ENCODE results near the gene CLRN3. TPM values are rescaled to one million over a fixed set of nuclear protein-coding genes. Genes with fewer than 3 reads are reported as not detected.
A peak's percentile ranks its signal among the peaks of the same experiment; 100 is the strongest.

CLRN3 gene
- total and polyA plus RNA-seq, 12 donors = 0.29 to 0.61 (median 0.39) TPM; not detected in 9

DNA sequence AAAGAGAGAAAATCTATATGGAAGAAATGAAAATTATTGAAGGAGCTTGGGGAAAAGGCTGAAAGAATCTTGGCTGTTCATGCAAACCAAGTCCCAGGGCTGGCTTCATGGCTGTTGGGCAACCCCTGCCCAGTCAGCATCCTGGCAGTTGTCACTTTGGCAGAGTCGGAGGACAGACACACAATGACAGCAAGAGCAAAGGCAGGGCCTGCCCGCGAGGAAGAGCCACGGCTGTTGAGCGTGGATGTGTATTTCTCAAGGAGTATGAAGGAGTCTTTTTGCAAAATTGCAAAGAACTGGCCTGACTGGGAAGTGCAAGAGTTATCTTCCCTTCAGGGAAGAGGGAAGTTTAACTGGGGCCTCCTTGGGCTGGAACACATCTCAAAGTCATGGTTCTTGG lies 25.8 kb upstream of the CLRN3 start:
- DNase-seq = peak in 4 of 7 donors; percentile 56 to 71 (median 66)

DNA sequence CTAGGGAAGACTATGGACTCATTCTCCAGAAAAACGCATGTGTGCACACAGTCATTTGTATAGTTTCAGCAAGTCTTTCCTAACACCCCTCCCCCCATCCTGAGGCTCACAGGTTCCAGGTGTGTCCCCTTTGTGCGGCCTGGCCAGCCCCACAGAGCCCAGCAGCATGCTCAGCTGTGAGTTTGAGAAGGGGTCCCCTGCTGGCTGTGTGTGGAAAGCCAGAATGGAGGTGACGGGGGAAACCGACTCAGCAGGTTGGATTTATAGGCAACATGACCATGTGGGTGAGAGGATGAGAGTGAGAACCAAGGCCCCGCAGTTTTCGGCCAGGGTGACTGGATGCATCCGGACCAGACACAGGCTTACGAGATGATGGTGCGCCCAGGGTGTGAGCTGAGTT lies 24.1 kb upstream of the CLRN3 start:
- H3K36me3 ChIP-seq (replicated peaks in 1 of 2) = no peaks in the 10 kb centered on the region
- H3K9me3 ChIP-seq (replicated peaks in 1 of 3) = no peaks in the 10 kb centered on the region
- DNase-seq = peak in 1 of 7 donors; percentile 34
- no peaks in the 10 kb centered on the region for H3K27me3 ChIP-seq
- 90 to 96% (median 95%) methylated on average over 9 of the region's 9 CpGs for WGBS, 4 donors
- intact Hi-C loops (cut with DNase I) = loop anchor here in 1 of 2 donors (10.0 kb wide), 1 partner anchor 58 kb away; no protein-coding TSS in a partner anchor
- peaks cover 15 to 50% of the 10 kb centered on the region in 2 donors for H3K4me1 ChIP-seq (replicated peaks in 1 of 2)
- TF ChIP-seq, protein P1, sequence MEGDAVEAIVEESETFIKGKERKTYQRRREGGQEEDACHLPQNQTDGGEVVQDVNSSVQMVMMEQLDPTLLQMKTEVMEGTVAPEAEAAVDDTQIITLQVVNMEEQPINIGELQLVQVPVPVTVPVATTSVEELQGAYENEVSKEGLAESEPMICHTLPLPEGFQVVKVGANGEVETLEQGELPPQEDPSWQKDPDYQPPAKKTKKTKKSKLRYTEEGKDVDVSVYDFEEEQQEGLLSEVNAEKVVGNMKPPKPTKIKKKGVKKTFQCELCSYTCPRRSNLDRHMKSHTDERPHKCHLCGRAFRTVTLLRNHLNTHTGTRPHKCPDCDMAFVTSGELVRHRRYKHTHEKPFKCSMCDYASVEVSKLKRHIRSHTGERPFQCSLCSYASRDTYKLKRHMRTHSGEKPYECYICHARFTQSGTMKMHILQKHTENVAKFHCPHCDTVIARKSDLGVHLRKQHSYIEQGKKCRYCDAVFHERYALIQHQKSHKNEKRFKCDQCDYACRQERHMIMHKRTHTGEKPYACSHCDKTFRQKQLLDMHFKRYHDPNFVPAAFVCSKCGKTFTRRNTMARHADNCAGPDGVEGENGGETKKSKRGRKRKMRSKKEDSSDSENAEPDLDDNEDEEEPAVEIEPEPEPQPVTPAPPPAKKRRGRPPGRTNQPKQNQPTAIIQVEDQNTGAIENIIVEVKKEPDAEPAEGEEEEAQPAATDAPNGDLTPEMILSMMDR (IDR thresholded peaks at IDR 0.05) = no peak
- no peak for TF ChIP-seq POLR2A (IDR thresholded peaks at IDR 0.05)
- no peak overlapping the region for H3K27ac ChIP-seq
- H3K4me3 ChIP-seq = no peak overlapping the region

More for the DNA sequence above, 25.8 kb upstream of the CLRN3 start:
- Histone ChIP-seq H3K4me1 (replicated peaks in 1 of 2) (peaks cover 27 to 55% of the 10 kb centered on the region in 2 donors), H3K27me3 (no peaks in the 10 kb centered on the region), H3K36me3 (replicated peaks in 1 of 2) (no peaks in the 10 kb centered on the region), H3K9me3 (replicated peaks in 1 of 3) (no peaks in the 10 kb centered on the region), H3K4me3 (no peak overlapping the region), H3K27ac (peak overlapping the region in 2 of 5 donors; percentile 71 to 72)
- intact Hi-C loops (cut with DNase I) = loop anchor here in 1 of 2 donors (10.0 kb wide), 1 partner anchor 56 kb away; no protein-coding TSS in a partner anchor
- WGBS, 4 donors = 61 to 69% (median 65%) methylated on average over 5 of the region's 5 CpGs
- TF ChIP-seq, protein P1 (IDR thresholded peaks at IDR 0.05) = no peak
- no peak for TF ChIP-seq POLR2A (IDR thresholded peaks at IDR 0.05)

DNA sequence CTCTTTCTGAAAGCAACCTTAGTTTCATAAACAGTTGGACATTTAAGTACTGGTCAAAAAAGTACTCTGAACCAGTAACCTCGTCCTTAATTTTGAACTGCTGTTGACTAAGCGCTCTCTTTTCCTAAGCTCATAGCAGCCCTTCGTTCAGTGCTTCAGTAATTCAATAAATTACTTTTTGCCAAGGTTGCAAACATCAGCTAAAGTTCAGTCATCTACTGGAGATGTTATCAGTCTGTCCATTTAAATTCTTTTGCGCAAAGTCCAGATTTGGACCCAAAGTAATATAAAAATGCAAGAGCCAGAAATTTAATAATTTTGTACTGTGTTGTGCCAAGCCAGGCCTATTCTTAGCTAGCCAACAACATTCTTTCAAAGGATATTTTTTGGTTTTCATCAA lies 22.6 kb upstream of the CLRN3 start:
- TF ChIP-seq, protein P1 (IDR thresholded peaks at IDR 0.05) = no peak
- TF ChIP-seq POLR2A (IDR thresholded peaks at IDR 0.05) = no peak
- WGBS, 4 donors = 47 to 60% (median 51%) methylated on average over 4 of the region's 4 CpGs
- H3K4me1 ChIP-seq (replicated peaks in 1 of 2) = peaks cover 19 to 49% of the 10 kb centered on the region in 2 donors

DNA sequence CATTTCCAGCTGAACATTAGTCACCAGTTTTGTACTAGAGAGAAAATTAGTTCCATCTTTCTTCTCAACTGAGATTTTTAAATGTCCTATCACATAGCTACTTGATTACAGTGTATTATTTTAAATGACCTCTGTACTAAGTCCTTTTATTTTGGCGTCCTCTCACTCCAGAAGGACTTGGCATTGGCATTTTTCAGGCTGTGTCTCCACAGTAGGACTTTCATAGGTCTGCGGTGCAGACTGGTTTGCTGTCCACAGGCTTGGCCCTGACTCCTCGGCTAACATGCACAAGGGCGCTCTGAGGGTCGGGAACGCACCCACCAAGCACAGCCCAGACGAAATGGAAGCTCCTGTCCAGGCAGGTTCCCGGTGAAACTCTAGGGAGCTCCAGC lies 20.6 kb upstream of the CLRN3 start:
- no peak overlapping the region for H3K4me3 ChIP-seq
- H3K36me3 ChIP-seq (replicated peaks in 1 of 2) = no peaks in the 10 kb centered on the region
- H3K27ac ChIP-seq = peak overlapping the region in 4 of 5 donors; percentile 14 to 73 (median 64)
- no peaks in the 10 kb centered on the region for H3K9me3 ChIP-seq (replicated peaks in 1 of 3)
- no peaks in the 10 kb centered on the region for H3K27me3 ChIP-seq
- 52 to 81% (median 68%) methylated on average over 3 to 8 of the region's 8 CpGs for WGBS, 4 donors
- TF ChIP-seq POLR2A (IDR thresholded peaks at IDR 0.05) = no peak
- TF ChIP-seq, protein P1 (IDR thresholded peaks at IDR 0.05) = no peak
- peaks cover 30 to 56% of the 10 kb centered on the region in 2 donors for H3K4me1 ChIP-seq (replicated peaks in 1 of 2)
- intact Hi-C loops (cut with DNase I) = loop anchor here in 1 of 2 donors (10.0 kb wide), 1 partner anchor 61 kb away; no protein-coding TSS in a partner anchor
- DNase-seq = peak in 1 of 7 donors; percentile 49

More for the DNA sequence above, 22.6 kb upstream of the CLRN3 start:
- Histone ChIP-seq H3K36me3 (replicated peaks in 1 of 2) (no peaks in the 10 kb centered on the region), H3K27me3 (no peaks in the 10 kb centered on the region), H3K27ac (peak overlapping the region in 3 of 5 donors; percentile 40 to 64 (median 60)), H3K9me3 (replicated peaks in 1 of 3) (no peaks in the 10 kb centered on the region), H3K4me3 (no peak overlapping the region)
- DNase-seq = no peak
- intact Hi-C loops (cut with DNase I) = loop anchor here in 1 of 2 donors (10.0 kb wide), 1 partner anchor 59 kb away; no protein-coding TSS in a partner anchor
